ENCODE measurements around the gene MAST3.

The MAST3 gene

GRCh38 chr19:18122860-18123795 lies 25.6 kb downstream of the MAST3 start:
- TF ChIP-seq, protein P1, sequence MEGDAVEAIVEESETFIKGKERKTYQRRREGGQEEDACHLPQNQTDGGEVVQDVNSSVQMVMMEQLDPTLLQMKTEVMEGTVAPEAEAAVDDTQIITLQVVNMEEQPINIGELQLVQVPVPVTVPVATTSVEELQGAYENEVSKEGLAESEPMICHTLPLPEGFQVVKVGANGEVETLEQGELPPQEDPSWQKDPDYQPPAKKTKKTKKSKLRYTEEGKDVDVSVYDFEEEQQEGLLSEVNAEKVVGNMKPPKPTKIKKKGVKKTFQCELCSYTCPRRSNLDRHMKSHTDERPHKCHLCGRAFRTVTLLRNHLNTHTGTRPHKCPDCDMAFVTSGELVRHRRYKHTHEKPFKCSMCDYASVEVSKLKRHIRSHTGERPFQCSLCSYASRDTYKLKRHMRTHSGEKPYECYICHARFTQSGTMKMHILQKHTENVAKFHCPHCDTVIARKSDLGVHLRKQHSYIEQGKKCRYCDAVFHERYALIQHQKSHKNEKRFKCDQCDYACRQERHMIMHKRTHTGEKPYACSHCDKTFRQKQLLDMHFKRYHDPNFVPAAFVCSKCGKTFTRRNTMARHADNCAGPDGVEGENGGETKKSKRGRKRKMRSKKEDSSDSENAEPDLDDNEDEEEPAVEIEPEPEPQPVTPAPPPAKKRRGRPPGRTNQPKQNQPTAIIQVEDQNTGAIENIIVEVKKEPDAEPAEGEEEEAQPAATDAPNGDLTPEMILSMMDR (IDR thresholded peaks at IDR 0.05; ENCODE audit: low read depth, low read length): no peak
- no peak overlapping the region for H3K4me3 ChIP-seq (ENCODE audit: low read depth, low read length)

DNA sequence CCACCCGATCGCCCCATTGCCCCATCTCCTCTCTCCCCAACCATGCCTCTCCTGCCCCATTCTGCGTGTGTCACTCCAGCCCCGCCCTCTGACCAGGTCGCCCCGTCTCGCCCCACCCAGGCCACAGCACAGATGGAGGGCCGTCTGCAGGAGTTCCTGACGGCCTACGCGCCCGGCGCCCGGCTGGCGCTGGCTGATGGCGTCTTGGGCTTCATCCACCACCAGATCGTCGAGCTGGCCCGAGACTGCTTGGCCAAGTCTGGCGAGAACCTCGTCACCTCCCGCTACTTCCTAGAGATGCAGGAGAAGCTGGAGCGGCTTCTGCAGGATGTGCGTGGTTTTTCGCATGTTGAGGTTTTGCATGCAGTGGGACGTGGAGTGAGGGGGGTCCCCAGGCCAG lies 26.2 kb downstream of the MAST3 start:
- no peak overlapping the region for H3K4me3 ChIP-seq (ENCODE audit: low read depth, low read length)
- TF ChIP-seq, protein P1 (IDR thresholded peaks at IDR 0.05; ENCODE audit: low read depth, low read length): no peak

GRCh38 chr19:18126097-18126496 lies 28.5 kb downstream of the MAST3 start:
- TF ChIP-seq, protein P1 (IDR thresholded peaks at IDR 0.05; ENCODE audit: low read depth, low read length): no peak

GRCh38 chr19:18128044-18128443 lies 30.5 kb downstream of the MAST3 start:
- H3K4me3 ChIP-seq (ENCODE audit: low read depth, low read length): no peak overlapping the region

More at GRCh38 chr19:18126097-18126496, 28.5 kb downstream of the MAST3 start:
- no peak overlapping the region for H3K4me3 ChIP-seq (ENCODE audit: low read depth, low read length)

GRCh38 chr19:18128805-18129204 lies 31.2 kb downstream of the MAST3 start:
- TF ChIP-seq, protein P1 (IDR thresholded peaks at IDR 0.05; ENCODE audit: low read depth, low read length): no peak
- no peak overlapping the region for H3K4me3 ChIP-seq (ENCODE audit: low read depth, low read length)

More at GRCh38 chr19:18128044-18128443, 30.5 kb downstream of the MAST3 start:
- TF ChIP-seq, protein P1 (IDR thresholded peaks at IDR 0.05; ENCODE audit: low read depth, low read length): no peak

GRCh38 chr19:18130523-18131242 lies 33.1 kb downstream of the MAST3 start:
- no peak overlapping the region for H3K4me3 ChIP-seq (ENCODE audit: low read depth, low read length)
- TF ChIP-seq, protein P1 (IDR thresholded peaks at IDR 0.05; ENCODE audit: low read depth, low read length): no peak
